SH-SY5Y (cell line): ENCODE measurements around the gene RUVBL1.

Source experiments
- GATA2 ChIP-seq: IDR thresholded peaks from 2 replicates; pipeline ENCODE4 v1.6.1; 2011; ENCODE audit warnings: mild to moderate bottlenecking, low read depth, low read length
- GATA3 ChIP-seq: IDR thresholded peaks from 2 replicates; pipeline ENCODE4 v1.6.1; 2011; ENCODE audit warnings: low read depth, mild to moderate bottlenecking, low read length, moderate library complexity

DNA sequence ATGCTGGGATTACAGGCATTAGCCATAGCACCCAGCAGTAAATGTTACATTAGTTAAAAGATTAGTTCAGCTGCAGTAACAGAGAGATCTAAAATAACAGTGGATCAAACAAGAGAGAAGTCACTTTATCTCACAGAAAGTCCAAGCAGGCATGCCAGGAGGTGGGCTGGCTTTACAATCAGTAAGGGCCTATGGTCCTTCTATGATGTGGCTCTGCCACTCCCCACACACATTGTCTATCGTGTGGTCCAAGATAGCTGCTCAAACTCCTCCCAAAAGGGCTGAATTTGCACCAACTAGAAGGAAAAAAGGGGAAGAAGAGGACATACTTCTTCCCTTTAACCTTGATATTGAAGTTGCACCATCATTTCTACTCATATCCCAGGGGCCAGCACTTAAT is 4.6 kb upstream of the RUVBL1 start:
- TF ChIP-seq GATA3 (no peak), GATA2 (no peak)
